Ascending aorta (tissue), 2 donors: ENCODE data around the gene SLIT3. TPM values are rescaled to one million over a fixed set of nuclear protein-coding genes. Genes with fewer than 3 reads are reported as not detected.

Source experiments
- DNase-seq, 2 donors: peaks; one replicate each; pipeline ENCODE4 v3.0.0-alpha.2; 2019; ENCODE audit warnings: low spot score in 2 of 2
- H3K27ac ChIP-seq, 2 donors: fragments of 200-600 bp; sonication (generic); one replicate each; pipeline ENCODE4 v1.5.1; 2016 to 2017; ENCODE audit warnings: mild to moderate bottlenecking in 1 of 2
- H3K27me3 ChIP-seq: fragments of 200-600 bp; sonication (generic); one replicate; pipeline ENCODE4 v1.5.1; 2017
- H3K36me3 ChIP-seq, 2 donors: fragments of 200-600 bp; sonication (generic); one replicate each; pipeline ENCODE4 v1.5.1; 2016
- H3K4me1 ChIP-seq, 2 donors: fragments of 200-600 bp; sonication (generic); one replicate each; pipeline ENCODE4 v1.5.1; 2016 to 2017; ENCODE audit warnings: mild to moderate bottlenecking in 1 of 2
- H3K4me3 ChIP-seq, 2 donors: fragments of 200-600 bp; sonication (generic); one replicate each; pipeline ENCODE4 v1.5.1; 2016 to 2017; ENCODE audit warnings: mild to moderate bottlenecking in 1 of 2
- H3K9me3 ChIP-seq, 2 donors: fragments of 200-600 bp; sonication (generic); one replicate each; pipeline ENCODE4 v1.5.1; 2016
- intact Hi-C: fragments of 100-400 bp; cut with DNase I; formaldehyde crosslinking; loops from one replicate; pipeline ENCODE4 v1.15.1; 2023
- total RNA-seq: library from RNA; depleted of rRNA; stranded (reverse); fragments of >200 nt; gene quantifications from one replicate; pipeline ENCODE4 v1.1.0, GENCODE V29; 2016
- TF ChIP-seq, protein P1 (sequence below), 3 experiments: fragments of 200-600 bp in 2 of 3; fragments of 450-650 bp in 1 of 3; sonication (generic) in 2 of 3; IDR thresholded peaks; one replicate each; pipeline ENCODE4 v1.5.1; 2016 to 2019; ENCODE audit warnings: antibody characterized with exemption in 3 of 3, mild to moderate bottlenecking in 1 of 3, moderate library complexity in 1 of 3

The SLIT3 gene
- total RNA-seq, 1 donor from 2014 or later, result 128 TPM

DNA sequence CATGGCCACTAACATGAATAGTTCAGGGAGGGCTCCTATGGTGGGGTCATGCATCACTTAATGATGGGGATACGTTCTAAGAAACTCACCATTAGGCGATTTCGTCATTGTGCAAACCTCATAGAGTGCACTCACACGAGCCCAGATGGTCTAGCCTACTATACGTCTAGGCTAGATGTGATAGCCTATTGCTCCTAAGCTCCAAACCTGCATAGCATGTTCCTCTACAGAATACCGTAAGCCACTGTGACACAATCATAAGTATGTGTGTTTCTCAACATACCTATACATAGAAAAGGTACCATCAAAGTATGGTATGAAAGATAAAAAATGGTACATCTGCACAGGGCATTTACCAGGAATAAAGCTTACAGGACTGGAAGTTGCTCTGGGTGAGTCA, 6.3 kb downstream of the SLIT3 start:
- TF ChIP-seq, protein P1, sequence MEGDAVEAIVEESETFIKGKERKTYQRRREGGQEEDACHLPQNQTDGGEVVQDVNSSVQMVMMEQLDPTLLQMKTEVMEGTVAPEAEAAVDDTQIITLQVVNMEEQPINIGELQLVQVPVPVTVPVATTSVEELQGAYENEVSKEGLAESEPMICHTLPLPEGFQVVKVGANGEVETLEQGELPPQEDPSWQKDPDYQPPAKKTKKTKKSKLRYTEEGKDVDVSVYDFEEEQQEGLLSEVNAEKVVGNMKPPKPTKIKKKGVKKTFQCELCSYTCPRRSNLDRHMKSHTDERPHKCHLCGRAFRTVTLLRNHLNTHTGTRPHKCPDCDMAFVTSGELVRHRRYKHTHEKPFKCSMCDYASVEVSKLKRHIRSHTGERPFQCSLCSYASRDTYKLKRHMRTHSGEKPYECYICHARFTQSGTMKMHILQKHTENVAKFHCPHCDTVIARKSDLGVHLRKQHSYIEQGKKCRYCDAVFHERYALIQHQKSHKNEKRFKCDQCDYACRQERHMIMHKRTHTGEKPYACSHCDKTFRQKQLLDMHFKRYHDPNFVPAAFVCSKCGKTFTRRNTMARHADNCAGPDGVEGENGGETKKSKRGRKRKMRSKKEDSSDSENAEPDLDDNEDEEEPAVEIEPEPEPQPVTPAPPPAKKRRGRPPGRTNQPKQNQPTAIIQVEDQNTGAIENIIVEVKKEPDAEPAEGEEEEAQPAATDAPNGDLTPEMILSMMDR (IDR thresholded peaks at IDR 0.05), result no peak
- Histone ChIP-seq H3K9me3 (no peaks in the 10 kb centered on the region), H3K4me1 (peaks cover 0 to 18% of the 10 kb centered on the region in 2 donors), H3K4me3 (no peak overlapping the region), H3K36me3 (no peaks in the 10 kb centered on the region), H3K27ac (no peak overlapping the region), H3K27me3 (no peaks in the 10 kb centered on the region)
- DNase-seq, result no peak
- intact Hi-C loops, result no loop called here

GRCh38 chr5:169291877-169292276, 9.1 kb downstream of the SLIT3 start:
- Histone ChIP-seq H3K4me3 (no peak overlapping the region), H3K27me3 (no peaks in the 10 kb centered on the region), H3K9me3 (no peaks in the 10 kb centered on the region), H3K27ac (no peak overlapping the region), H3K4me1 (peaks cover 0 to 30% of the 10 kb centered on the region in 2 donors), H3K36me3 (no peaks in the 10 kb centered on the region)
- DNase-seq, result no peak
- intact Hi-C loops, result no loop called here
- TF ChIP-seq, protein P1 (IDR thresholded peaks at IDR 0.05), result no peak

DNA sequence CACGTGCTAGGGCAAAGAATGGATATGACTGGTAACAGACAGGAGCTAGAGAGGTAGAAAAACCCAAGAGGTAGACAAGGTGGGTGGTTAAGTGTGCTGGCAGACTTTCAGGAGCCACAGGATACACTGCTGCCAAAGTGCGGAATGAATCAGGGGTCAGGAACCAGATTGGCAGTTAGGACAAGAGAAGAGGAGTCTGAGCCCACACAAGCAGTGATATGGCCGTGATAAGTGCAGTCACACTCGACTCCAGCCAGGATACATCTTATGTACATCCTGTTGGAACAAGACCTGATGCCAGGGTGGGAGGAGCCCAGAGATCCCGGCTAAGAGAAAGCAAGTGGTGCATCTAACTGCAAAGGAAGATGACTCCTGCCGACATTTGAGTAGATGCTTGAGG, 10.0 kb downstream of the SLIT3 start:
- H3K4me3 ChIP-seq, result no peak overlapping the region
- TF ChIP-seq, protein P1 (IDR thresholded peaks at IDR 0.05), result no peak
- H3K4me1 ChIP-seq, result peaks cover 0 to 33% of the 10 kb centered on the region in 2 donors
- intact Hi-C loops, result no loop called here
- no peak overlapping the region for H3K27ac ChIP-seq
- DNase-seq, result no peak
- no peaks in the 10 kb centered on the region for H3K9me3 ChIP-seq
- no peaks in the 10 kb centered on the region for H3K27me3 ChIP-seq
- H3K36me3 ChIP-seq, result no peaks in the 10 kb centered on the region

DNA sequence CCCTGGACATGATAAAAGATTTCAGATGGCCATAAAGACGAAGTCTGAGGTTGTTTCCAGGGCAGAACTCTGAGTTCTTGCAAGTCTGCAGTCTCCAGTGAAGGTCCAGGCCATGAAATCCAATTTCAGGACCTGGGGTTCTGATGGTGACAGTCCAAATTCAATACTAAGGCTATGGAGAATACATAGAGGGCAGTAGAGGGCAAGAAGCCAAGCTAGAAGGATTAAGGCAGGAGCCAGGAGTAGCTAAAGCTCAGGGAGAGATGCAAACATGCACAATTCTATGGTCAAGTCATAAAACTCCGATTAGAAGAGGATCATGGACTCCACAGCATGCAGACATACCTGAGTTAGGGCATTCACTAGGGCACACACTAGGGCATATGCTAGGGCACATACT, 11.4 kb downstream of the SLIT3 start:
- TF ChIP-seq, protein P1 (IDR thresholded peaks at IDR 0.05), result no peak
- H3K4me1 ChIP-seq, result peaks cover 0 to 33% of the 10 kb centered on the region in 2 donors
- intact Hi-C loops, result no loop called here
- no peak overlapping the region for H3K4me3 ChIP-seq
- no peaks in the 10 kb centered on the region for H3K27me3 ChIP-seq
- no peak for DNase-seq
- H3K36me3 ChIP-seq, result no peaks in the 10 kb centered on the region
- no peaks in the 10 kb centered on the region for H3K9me3 ChIP-seq
- no peak overlapping the region for H3K27ac ChIP-seq

DNA sequence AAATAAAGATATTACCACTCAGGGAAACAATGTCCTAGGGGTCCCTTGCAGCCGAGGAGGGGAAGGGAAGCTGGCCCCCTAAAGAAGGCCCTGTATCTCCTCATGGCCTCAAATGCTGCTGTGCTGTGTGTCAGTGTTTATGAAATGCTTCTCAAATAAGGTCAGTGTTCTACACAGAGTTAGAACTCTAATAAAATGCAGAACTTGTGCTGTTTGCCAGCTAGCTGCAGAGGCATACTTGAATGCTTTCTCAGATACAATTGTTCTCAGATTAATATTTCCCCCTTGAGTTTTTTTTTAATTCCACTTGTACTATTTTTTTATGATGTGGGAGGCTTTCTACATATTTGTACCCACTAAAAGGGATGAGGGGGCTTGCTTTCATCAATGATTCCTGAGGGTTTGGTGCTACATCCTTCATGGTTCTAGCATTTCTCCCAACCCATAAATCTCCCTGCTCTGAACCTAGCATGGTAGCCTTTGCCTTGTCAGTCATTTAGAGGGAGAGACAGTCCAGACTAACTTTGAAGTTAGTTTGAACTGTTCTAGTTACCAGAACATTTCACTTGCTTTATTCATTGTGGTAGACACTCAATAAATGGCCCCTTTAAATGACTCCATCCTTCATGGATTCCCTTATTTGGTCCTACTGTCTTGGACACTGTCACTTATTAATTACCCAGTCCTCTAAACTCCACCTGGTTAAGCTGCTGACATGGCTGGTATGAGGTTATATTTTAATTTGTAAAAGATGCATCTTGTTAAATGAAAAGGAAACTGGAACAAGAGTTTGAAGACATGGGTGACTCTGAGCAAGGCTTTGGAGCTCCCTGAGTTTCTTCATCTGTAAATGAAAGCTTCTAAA, 12.6 kb downstream of the SLIT3 start:
- TF ChIP-seq, protein P1 (IDR thresholded peaks at IDR 0.05), result no peak
- Histone ChIP-seq H3K27ac (peak overlapping the region; percentile 67 to 72), H3K27me3 (no peaks in the 10 kb centered on the region), H3K4me3 (no peak overlapping the region), H3K36me3 (no peaks in the 10 kb centered on the region), H3K4me1 (peaks cover 0 to 33% of the 10 kb centered on the region in 2 donors), H3K9me3 (no peaks in the 10 kb centered on the region)
- intact Hi-C loops, result no loop called here
- no peak for DNase-seq
